ENCODE measurements around the gene CTNND2.
A peak's percentile ranks its signal among the peaks of the same experiment; 100 is the strongest.
"Not testable (repeated sequence)": the region's sequence is repeated elsewhere in the genome, so short reads cannot be mapped to it uniquely, and the experiment has no call there.

CTNND2 gene

GRCh38 chr5:11027660-11028059 lies 876.6 kb downstream of the CTNND2 start:
- DNase-seq (ENCODE audit: low spot score), result no peak

GRCh38 chr5:11026543-11026942 lies 877.7 kb downstream of the CTNND2 start:
- no peak for DNase-seq (ENCODE audit: low spot score)

- DNase-seq (ENCODE audit: low spot score), result no peak
These were observed 880.3 kb downstream of the CTNND2 start for GRCh38 chr5:11023945-11024344.

GRCh38 chr5:11013793-11014192 lies 890.5 kb downstream of the CTNND2 start:
- DNase-seq (ENCODE audit: low spot score), result no peak

- no peak for DNase-seq (ENCODE audit: low spot score)
These were observed 892.0 kb downstream of the CTNND2 start for GRCh38 chr5:11012295-11012694.

- no peak for DNase-seq (ENCODE audit: low spot score)
These were observed 893.6 kb downstream of the CTNND2 start for GRCh38 chr5:11010429-11011210.

- DNase-seq (ENCODE audit: low spot score), result no peak
These were observed 894.7 kb downstream of the CTNND2 start for GRCh38 chr5:11009576-11009975.

GRCh38 chr5:11007269-11007870 lies 896.9 kb downstream of the CTNND2 start:
- no peak for DNase-seq (ENCODE audit: low spot score)

- DNase-seq (ENCODE audit: low spot score), result not testable (repeated sequence)
These were observed 899.7 kb downstream of the CTNND2 start for GRCh38 chr5:11004523-11004922.

- no peak for DNase-seq (ENCODE audit: low spot score)
These were observed 903.5 kb downstream of the CTNND2 start for GRCh38 chr5:11000515-11001353.

- DNase-seq (ENCODE audit: low spot score), result no peak
These were observed 904.5 kb downstream of the CTNND2 start for GRCh38 chr5:10999714-11000113.

- DNase-seq (ENCODE audit: low spot score), result no peak
These were observed 908.4 kb downstream of the CTNND2 start for GRCh38 chr5:10995891-10996290.

GRCh38 chr5:10994091-10994986 lies 909.9 kb downstream of the CTNND2 start:
- no peak for DNase-seq (ENCODE audit: low spot score)

- no peak for DNase-seq (ENCODE audit: low spot score)
These were observed 913.6 kb downstream of the CTNND2 start for GRCh38 chr5:10990634-10991033.

- DNase-seq (ENCODE audit: low spot score), result no peak
These were observed 914.5 kb downstream of the CTNND2 start for GRCh38 chr5:10989577-10990263.

GRCh38 chr5:10988622-10989021 lies 915.6 kb downstream of the CTNND2 start:
- DNase-seq (ENCODE audit: low spot score), result no peak

GRCh38 chr5:10987925-10988504 lies 916.2 kb downstream of the CTNND2 start:
- peak; percentile 10 for DNase-seq (ENCODE audit: low spot score)

- no peak for DNase-seq (ENCODE audit: low spot score)
These were observed 916.8 kb downstream of the CTNND2 start for GRCh38 chr5:10987276-10987924.

GRCh38 chr5:10985721-10986110 lies 918.5 kb downstream of the CTNND2 start:
- no peak for DNase-seq (ENCODE audit: low spot score)

GRCh38 chr5:10985091-10985720 lies 919.0 kb downstream of the CTNND2 start:
- no peak for DNase-seq (ENCODE audit: low spot score)

Data from kidney capillary endothelial cell (primary cell).